ENCODE measurements around the gene CCR5AS.
"Not testable (repeated sequence)": the region's sequence is repeated elsewhere in the genome, so short reads cannot be mapped to it uniquely, and the experiment has no call there.

CCR5AS gene

DNA sequence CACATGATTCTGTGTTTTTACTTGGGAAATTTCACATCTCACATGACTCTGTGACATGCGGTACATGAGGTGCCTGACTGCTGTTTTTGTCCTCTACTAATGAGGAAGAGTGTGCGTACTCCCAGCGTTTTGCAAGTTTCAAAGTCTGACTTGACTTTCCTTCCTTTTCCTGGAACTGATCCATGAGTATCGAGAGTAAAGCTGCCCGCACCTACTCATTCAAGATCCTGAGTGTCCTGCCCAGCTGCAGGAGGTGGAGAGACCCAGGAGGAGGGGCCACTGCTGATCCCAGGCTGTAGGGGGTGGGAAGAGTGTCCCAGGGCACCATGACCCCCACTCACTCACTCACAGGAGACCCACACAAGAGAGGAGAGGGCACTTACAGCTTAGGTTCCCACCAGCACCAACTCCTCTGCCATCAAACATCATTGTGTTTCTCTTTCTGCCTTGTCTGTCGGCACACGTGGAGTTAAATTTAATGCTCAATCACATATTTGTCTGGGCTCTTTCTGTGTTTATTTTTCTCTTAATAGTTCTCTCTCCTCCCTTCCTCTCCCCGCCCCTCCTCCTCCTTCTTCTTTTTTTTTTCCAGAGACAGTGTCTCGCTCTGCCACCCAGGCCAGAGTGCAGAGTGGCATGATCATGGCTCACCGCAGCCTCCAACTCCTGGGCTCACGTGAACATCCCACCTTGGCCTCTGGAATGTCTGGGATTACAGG is 1.4 kb downstream of the CCR5AS start:
- peak in 1 of 3 donors; percentile 40 for DNase-seq

- DNase-seq, result not testable (repeated sequence)
These were observed 4.0 kb downstream of the CCR5AS start for GRCh38 chr3:46402902-46403301.

GRCh38 chr3:46401579-46401978 is 5.3 kb downstream of the CCR5AS start:
- DNase-seq, result no peak

- no peak for DNase-seq
These were observed 6.0 kb downstream of the CCR5AS start for GRCh38 chr3:46400846-46401245.

- peak in 1 of 3 donors; percentile 60 for DNase-seq
These were observed 6.7 kb downstream of the CCR5AS start for GRCh38 chr3:46400000-46400734.

DNA sequence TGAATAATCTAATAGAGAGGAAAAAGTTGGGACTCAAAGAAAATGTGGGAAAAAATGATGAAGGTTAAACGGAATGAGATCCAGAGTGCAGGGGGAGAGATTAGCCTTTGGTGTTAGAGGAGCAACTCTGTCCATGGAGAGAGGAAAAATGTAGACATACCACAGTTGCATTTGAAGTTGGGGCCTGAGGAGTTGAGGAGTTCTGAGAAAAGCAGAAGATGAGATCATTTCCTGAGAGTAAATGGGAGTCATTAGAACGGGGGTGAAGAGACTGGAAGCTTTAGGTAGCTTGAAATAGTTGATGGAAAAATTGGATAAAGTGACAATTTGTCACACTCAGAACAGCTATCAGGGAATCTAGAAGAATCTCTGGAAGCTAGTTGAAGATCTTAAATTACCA is 7.3 kb downstream of the CCR5AS start:
- no peak for DNase-seq

DNA sequence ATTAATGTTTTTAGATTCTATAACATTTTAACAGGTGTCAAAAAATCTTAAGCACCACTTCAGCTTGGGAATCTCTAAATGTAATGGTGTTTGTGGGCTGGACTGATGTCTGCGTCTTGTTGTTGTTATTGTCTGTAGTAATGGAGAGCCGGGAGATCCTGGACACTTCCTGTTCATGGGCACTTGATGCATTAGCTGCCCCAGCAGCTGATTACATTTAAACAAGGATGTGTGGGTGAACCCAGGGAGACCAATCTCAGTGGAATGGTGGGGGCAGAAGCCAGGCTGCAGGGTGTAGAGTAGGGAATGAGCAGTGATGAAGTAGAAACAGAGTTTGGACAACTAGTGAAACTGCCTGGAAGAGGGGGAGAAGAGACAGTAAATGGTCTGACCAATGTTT is 7.8 kb downstream of the CCR5AS start:
- no peak for DNase-seq

GRCh38 chr3:46398186-46398955 is 8.5 kb downstream of the CCR5AS start:
- DNase-seq, result no peak

- no peak for DNase-seq
These were observed 9.8 kb downstream of the CCR5AS start for GRCh38 chr3:46397111-46397510.

DNA sequence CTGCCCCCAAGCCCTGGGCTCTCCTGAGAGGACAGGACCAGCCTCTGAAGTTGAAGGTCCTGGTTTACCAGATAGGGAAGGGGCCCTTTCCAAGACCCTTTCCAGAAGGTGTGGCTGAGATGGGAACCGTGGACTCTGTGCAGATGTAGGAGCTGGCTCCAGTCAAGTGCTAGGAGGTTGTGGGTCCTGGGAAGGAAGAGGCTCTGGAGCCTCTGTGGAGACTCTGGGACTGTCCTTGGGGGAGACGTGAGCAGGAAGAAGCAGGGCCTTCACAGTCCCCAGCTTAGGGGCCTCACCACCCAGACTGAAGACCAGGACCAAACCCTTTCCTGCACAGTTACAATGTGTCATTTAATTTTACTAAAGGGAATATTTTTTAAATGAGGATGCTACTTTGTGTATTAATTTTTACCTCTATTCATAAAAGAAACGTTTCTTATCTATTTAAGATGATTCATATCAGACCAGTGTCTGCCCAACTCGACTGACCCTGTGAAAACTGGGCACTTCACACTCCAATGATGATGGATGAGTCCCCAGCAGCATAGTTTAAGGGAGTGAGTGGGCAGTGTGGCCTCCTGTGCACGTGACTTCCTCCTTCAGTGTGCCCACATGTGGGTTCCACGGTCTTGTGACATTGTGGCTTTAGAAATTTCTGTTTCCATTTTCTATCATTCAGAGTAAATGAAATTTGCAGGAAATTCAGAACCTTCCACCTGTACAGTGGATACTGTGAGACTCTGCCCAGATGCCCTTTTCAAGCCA is 10.9 kb downstream of the CCR5AS start:
- no peak for DNase-seq

DNA sequence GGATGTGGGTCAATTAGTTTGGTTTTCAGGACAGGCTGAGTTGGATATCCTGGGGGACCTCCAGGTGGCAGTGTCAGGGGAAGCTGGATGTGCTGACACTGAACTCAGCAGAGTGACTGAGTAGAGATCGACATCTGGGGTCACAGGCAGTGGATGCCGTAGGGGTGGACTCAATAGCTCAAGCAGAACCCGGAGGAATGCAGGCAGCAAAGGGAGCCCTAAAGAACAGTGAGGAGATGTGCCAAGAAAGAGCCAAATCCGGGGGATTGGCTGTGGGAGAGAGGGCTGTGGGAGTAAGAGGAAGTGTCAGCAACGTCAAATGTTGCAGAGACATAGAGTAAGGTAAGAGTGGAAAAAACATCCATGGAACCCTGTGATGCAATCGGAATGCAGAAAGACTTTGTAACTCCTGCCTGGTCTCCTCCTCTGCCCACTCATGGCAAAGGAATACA is 11.6 kb downstream of the CCR5AS start:
- DNase-seq, result no peak

GRCh38 chr3:46393554-46394434 is 13.1 kb downstream of the CCR5AS start:
- no peak for DNase-seq

DNA sequence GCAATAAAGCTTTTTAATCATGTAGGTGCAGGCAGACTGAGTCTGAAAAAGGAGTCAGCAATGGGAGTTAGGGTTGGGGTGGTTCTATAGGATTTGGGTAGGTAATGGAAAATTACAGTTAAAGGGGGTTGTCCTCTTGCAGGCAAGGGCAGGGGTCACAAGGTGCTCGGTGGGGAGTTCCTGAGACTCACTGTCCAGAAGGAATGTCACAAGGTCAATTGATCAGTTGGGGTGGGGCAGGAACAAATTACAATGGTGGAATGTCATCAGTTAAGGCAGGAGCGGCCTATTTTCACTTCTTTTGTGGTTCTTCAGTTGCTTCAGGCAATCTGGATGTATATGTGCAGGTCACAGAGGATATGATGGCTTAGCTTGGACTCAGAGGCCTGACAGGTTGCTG is 13.9 kb downstream of the CCR5AS start:
- DNase-seq, result no peak

DNA sequence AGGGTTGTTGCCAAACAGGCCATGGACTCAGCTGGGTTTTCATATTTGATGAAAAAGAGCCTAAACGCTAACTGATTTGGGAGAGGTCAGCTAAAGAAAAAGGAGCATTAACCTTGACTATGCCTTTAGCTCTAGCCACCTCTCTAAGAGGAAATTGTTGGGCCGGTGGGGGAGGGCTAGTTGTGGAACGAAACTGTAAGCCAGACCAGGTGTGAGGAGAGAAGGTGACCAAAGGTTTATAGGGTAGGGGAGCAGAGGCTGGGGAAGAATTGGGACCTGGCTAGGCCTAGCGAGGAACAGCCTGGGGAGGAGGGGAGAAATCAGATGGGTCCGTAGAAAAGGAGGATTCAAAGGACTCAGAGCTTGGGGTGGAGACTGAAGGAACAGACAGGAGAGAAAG is 15.3 kb downstream of the CCR5AS start:
- DNase-seq, result not testable (repeated sequence)

GRCh38 chr3:46389306-46389705 is 17.6 kb downstream of the CCR5AS start:
- DNase-seq, result no peak

GRCh38 chr3:46388847-46389246 is 18.0 kb downstream of the CCR5AS start:
- not testable (repeated sequence) for DNase-seq

DNA sequence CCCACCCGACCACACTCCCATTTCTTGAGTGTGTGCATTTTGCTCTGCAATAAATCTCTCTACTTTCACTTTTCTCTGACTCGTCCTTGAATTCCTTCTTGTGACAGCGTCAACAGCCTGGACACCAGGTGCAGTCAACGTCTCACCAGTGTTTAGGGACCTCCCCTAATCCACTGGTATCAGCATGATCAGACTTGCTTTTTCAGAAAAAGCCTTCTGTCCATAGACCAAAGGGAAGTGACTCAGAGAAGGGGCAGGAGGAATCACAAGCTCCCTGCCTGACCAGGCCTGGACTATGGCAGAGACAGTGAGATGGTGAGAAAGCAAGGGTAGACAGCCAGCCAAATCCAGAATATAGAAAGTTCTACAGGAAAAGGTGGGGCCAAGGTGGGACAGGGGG is 20.7 kb downstream of the CCR5AS start:
- DNase-seq, result no peak

DNA sequence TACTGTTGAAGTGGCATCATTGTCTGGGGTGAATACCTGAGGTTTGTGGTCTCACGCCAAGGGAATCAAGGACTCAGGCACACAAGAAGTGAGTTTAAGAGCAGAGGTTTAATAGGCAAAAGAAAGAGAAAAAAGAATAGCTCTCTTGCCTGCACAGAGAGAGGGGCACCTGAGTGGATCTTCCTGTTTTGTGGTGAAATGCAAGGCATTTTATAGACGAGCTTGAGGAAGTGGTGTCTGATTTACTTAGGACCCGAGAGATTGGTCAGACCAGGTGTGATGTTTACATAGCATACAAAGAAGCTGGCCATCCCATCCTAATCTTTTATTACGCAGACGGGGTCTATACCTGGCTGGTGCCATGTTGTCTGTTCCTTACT is 22.9 kb downstream of the CCR5AS start:
- DNase-seq, result no peak

- DNase-seq, result peak in 1 of 3 donors; percentile 18
These were observed 23.5 kb downstream of the CCR5AS start for GRCh38 chr3:46383211-46383950.

DNA sequence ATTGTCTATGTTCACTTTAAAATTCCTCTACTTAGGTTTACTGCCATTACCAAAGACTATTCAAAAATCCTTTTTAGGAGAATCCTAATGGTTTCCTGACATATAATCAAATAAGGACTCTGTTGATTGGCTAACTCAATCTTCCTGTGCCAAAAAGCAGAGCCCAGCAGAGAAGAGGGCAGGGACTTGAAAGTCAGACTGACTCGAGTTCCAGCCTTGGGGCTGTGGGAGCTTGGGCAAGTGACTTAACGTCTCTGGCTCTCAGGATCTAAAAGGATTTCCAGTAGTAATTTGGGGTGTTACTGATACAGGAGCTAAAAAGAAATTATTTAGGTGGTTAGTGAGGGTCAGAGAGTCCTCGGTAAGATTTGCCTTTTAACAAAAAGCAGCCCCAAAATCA is 25.2 kb downstream of the CCR5AS start:
- no peak for DNase-seq

All from muscle of back (tissue), 3 donors.